Right lobe of liver (tissue), 6 donors: ENCODE data around the gene SH2D7. TPM values are rescaled to one million over a fixed set of nuclear protein-coding genes. Genes with fewer than 3 reads are reported as not detected.
A peak's percentile ranks its signal among the peaks of the same experiment; 100 is the strongest.

Experiments used
- ATAC-seq, 4 donors: fragments of 200-7000 bp; cut with Tn5 transposase; one replicate each; pipeline ENCODE4 v1.9.1; 2020; ENCODE audit warnings: mild to moderate bottlenecking in 4 of 4, moderate library complexity in 4 of 4
- DNase-seq, 3 donors: peaks; one replicate each; pipeline ENCODE4 v3.0.0-alpha.2; 2020
- H3K27ac ChIP-seq, 3 donors: fragments of 200-600 bp; one replicate each; pipeline ENCODE4 v1.8.0; 2022
- H3K27me3 ChIP-seq, 2 donors: fragments of 200-600 bp; one replicate each; pipeline ENCODE4 v1.8.0; 2022
- H3K36me3 ChIP-seq, 4 donors: fragments of 200-600 bp; sonication (generic) in 1 of 4; one replicate each; pipeline versions ENCODE4 v1.5.1 to v1.8.0; 2017 to 2022; ENCODE audit warnings: control low read depth in 1 of 4
- H3K4me1 ChIP-seq, 4 donors: fragments of 200-600 bp; sonication (generic) in 1 of 4; one replicate each; pipeline versions ENCODE4 v1.5.1 to v1.8.0; 2017 to 2022; ENCODE audit warnings: control low read depth in 1 of 4
- H3K4me3 ChIP-seq, 3 donors: fragments of 200-600 bp; one replicate each; pipeline ENCODE4 v1.8.0; 2022
- H3K9me3 ChIP-seq, 4 donors: fragments of 200-600 bp; sonication (generic) in 1 of 4; one replicate each; pipeline versions ENCODE4 v1.5.1 to v1.8.0; 2017 to 2022; ENCODE audit warnings: control low read depth in 1 of 4
- CTCF ChIP-seq, 4 donors: fragments of 200-600 bp in 3 of 4; fragments of 450-650 bp in 1 of 4; IDR thresholded peaks; one replicate each; pipeline versions ENCODE4 v1.5.1 to v1.8.0; 2016 to 2022; ENCODE audit warnings: antibody characterized with exemption in 4 of 4, mild to moderate bottlenecking in 2 of 4
- POLR2A ChIP-seq: fragments of 450-650 bp; IDR thresholded peaks from one replicate; pipeline ENCODE4 v1.6.1; 2017; ENCODE audit warnings: antibody characterized with exemption, mild to moderate bottlenecking
- WGBS: methylation state at CpG from one replicate; pipeline ENCODE4 v1.1.6; 2018; ENCODE audit warnings: low coverage, low lambda C conversion rate; ENCODE audit not compliant: insufficient coverage; ENCODE audit errors: missing lambda C conversion rate; 5-methylcytosine and 5-hydroxymethylcytosine counted together
- intact Hi-C, 2 donors: fragments of 100-400 bp; cut with DNase I; formaldehyde crosslinking; loops; one replicate each; pipeline versions ENCODE4 v1.11.2 to v1.14.1; 2022
- total RNA-seq, 6 experiments: library from RNA; depleted of rRNA in 2 of 6; stranded (reverse); fragments of >200 nt in 2 of 6; fragmentation: NEBNext Ultra II Directional in 3 of 6; extraction: Animal tissue kit (Norgen Biotek cat#: 25700) in 3 of 6; gene quantifications; one replicate each; pipeline versions ENCODE4 v1.1.0 to v1.2.4, GENCODE V29; 2016 to 2023
- donor health status: DM: no; HTN: yes; CAD: no.
- donor health status: DM: no; HTN: no; CAD: no.
- donor health status: DM: no; HTN: no; CAD: no.
- donor health status: DM: no; HTN: yes; CAD: no.
- donor health status: DM: no; HTN: yes; CAD: no.

The SH2D7 gene
- total RNA-seq, 6 experiments from 2014 or later: not detected

GRCh38 chr15:78102741-78103140 lies 10.4 kb downstream of the SH2D7 start:
- intact Hi-C loops: loop anchor here in 1 of 2 donors (10.0 kb wide), 1 partner anchor 108 kb away; no protein-coding TSS in a partner anchor
- no peaks in the 10 kb centered on the region for H3K36me3 ChIP-seq
- WGBS: no CpG with 5 or more reads among the region's 6 CpGs
- ATAC-seq: no peak
- H3K4me1 ChIP-seq: no peaks in the 10 kb centered on the region
- peak in 2 of 3 donors; percentile 5 to 29 for DNase-seq
- no peaks in the 10 kb centered on the region for H3K27me3 ChIP-seq
- TF ChIP-seq POLR2A (no peak), CTCF (IDR thresholded peaks at IDR 0.05) (no peak)
- no peak overlapping the region for H3K4me3 ChIP-seq
- no peaks in the 10 kb centered on the region for H3K9me3 ChIP-seq
- H3K27ac ChIP-seq: no peak overlapping the region

- no peak overlapping the region for H3K4me3 ChIP-seq
- DNase-seq (peak in 2 of 3 donors; percentile 25 to 30), ATAC-seq (peak; percentile 11 to 37 (median 28))
- H3K9me3 ChIP-seq: no peaks in the 10 kb centered on the region
- 57% methylated on average over 7 of the region's 12 CpGs for WGBS
- TF ChIP-seq POLR2A (no peak), CTCF (IDR thresholded peaks at IDR 0.05) (no peak)
- no peak overlapping the region for H3K27ac ChIP-seq
- intact Hi-C loops: loop anchor here in 1 of 2 donors (10.0 kb wide), 1 partner anchor 109 kb away; no protein-coding TSS in a partner anchor
- no peaks in the 10 kb centered on the region for H3K27me3 ChIP-seq
- H3K36me3 ChIP-seq: no peaks in the 10 kb centered on the region
- no peaks in the 10 kb centered on the region for H3K4me1 ChIP-seq
These were observed 11.2 kb downstream of the SH2D7 start for GRCh38 chr15:78103406-78104118.

- Histone ChIP-seq H3K36me3 (no peaks in the 10 kb centered on the region), H3K27ac (no peak overlapping the region)
- intact Hi-C loops: loop anchor here in 1 of 2 donors (10.0 kb wide), 1 partner anchor 109 kb away; no protein-coding TSS in a partner anchor
These were observed 11.7 kb downstream of the SH2D7 start for GRCh38 chr15:78104119-78104479.

More at GRCh38 chr15:78104119-78104479, 11.7 kb downstream of the SH2D7 start:
- no peaks in the 10 kb centered on the region for H3K27me3 ChIP-seq
- no peaks in the 10 kb centered on the region for H3K9me3 ChIP-seq
- ATAC-seq (no peak), DNase-seq (peak in 1 of 3 donors; percentile 37)
- TF ChIP-seq CTCF (IDR thresholded peaks at IDR 0.05) (no peak), POLR2A (no peak)
- H3K4me3 ChIP-seq: no peak overlapping the region
- no peaks in the 10 kb centered on the region for H3K4me1 ChIP-seq
- WGBS: 84% methylated on average over 4 of the region's 4 CpGs
